ENCODE data around the gene EME2. TPM values are rescaled to one million over a fixed set of nuclear protein-coding genes. Genes with fewer than 3 reads are reported as not detected.
"Not testable (repeated sequence)": the region's sequence is repeated elsewhere in the genome, so short reads cannot be mapped to it uniquely, and the experiment has no call there.

Gene EME2
- total RNA-seq, 1 donor from 2014 or later: 41.5 TPM

DNA sequence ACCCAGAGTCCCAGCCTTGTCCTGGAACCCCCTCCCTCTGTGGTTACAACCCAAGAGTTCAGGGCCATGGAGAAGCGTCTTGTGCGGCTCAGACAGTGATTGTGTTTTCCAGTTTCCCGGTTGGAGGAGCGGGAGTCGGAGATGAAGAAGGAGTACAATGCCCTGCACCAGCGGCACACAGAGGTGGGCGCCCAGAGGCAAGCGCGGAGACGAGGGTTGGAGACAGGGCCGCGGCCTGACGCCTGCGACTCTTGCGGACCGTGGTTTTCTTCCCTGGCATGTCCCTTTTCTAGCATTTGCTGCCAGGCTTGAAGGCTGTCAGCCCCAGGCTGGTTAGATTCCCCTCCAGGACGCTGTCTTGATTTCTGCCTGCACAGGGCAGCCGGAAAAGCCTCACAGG lies 43.6 kb upstream of the EME2 start:
- Mint-ChIP-seq H3K27me3 (ENCODE audit: low read depth) (no peaks in the 10 kb centered on the region), H3K27ac (no peak overlapping the region), H3K4me1 (no peaks in the 10 kb centered on the region), H3K9me3 (no peaks in the 10 kb centered on the region), H3K36me3 (peaks cover 10% of the 10 kb centered on the region), H3K4me3 (no peak overlapping the region)
- no peak for TF ChIP-seq CTCF (IDR thresholded peaks at IDR 0.05; ENCODE audit: unreplicated experiment)
- DNase-seq (ENCODE audit: low spot score in 2 of 2, unreplicated experiment in 2 of 2): no peak

DNA sequence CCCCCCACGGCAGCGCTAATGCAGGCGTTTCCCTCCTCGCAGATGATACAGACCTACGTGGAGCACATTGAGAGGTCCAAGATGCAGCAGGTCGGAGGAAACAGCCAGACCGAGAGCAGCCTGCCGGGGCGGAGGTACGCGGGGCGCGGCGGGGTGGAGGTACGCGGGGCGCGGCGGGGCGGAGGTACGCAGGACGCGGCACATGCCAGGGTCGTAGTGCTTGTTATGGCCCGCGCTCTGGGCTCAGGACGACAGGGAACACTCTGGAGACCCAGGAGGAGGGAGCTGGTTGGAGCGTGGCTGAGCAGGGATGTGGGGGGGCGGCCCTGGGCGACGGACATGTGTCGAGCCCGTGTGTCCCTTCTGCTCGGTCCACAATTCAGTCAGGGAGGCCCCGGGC lies 43.2 kb upstream of the EME2 start:
- TF ChIP-seq CTCF (IDR thresholded peaks at IDR 0.05; ENCODE audit: unreplicated experiment): no peak
- H3K9me3 Mint-ChIP-seq: no peaks in the 10 kb centered on the region
- DNase-seq (ENCODE audit: low spot score in 2 of 2, unreplicated experiment in 2 of 2): no peak
- no peak overlapping the region for H3K27ac Mint-ChIP-seq
- no peaks in the 10 kb centered on the region for H3K4me1 Mint-ChIP-seq
- H3K27me3 Mint-ChIP-seq (ENCODE audit: low read depth): no peaks in the 10 kb centered on the region
- no peak overlapping the region for H3K4me3 Mint-ChIP-seq
- peaks cover 10% of the 10 kb centered on the region for H3K36me3 Mint-ChIP-seq

GRCh38 chr16:1731073-1731472 lies 41.5 kb upstream of the EME2 start:
- no peak for TF ChIP-seq CTCF (IDR thresholded peaks at IDR 0.05; ENCODE audit: unreplicated experiment)
- Mint-ChIP-seq H3K9me3 (no peaks in the 10 kb centered on the region), H3K4me1 (no peaks in the 10 kb centered on the region), H3K4me3 (no peak overlapping the region), H3K27me3 (ENCODE audit: low read depth) (no peaks in the 10 kb centered on the region), H3K27ac (no peak overlapping the region), H3K36me3 (peaks cover 10% of the 10 kb centered on the region)
- DNase-seq (ENCODE audit: low spot score in 2 of 2, unreplicated experiment in 2 of 2): no peak

GRCh38 chr16:1731603-1732002 lies 41.0 kb upstream of the EME2 start:
- H3K27me3 Mint-ChIP-seq (ENCODE audit: low read depth): no peaks in the 10 kb centered on the region

DNA sequence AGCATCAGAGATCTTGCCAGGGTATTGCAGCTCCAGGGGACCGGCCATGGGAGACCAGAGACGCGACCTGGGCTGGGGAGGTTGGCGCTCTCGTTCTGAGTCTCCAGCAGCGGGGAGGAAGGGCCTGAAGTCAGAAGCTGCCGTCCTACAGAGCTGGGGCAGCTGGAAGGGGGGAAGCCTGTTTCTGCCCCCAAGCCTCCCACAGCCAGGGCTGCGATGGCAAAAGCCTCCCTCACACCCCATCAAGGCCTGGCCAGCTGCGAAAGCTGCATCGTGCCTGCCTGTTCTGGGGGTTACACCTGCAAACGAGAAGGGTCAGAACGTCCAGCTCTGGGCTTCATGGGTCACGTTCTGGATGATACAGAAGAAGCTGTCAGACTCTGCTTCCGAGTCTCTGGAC lies 40.5 kb upstream of the EME2 start:
- no peak overlapping the region for H3K4me3 Mint-ChIP-seq
- H3K36me3 Mint-ChIP-seq: peaks cover 7% of the 10 kb centered on the region
- H3K4me1 Mint-ChIP-seq: no peaks in the 10 kb centered on the region
- H3K9me3 Mint-ChIP-seq: no peaks in the 10 kb centered on the region
- DNase-seq (ENCODE audit: low spot score in 2 of 2, unreplicated experiment in 2 of 2): no peak
- H3K27me3 Mint-ChIP-seq (ENCODE audit: low read depth): no peaks in the 10 kb centered on the region
- H3K27ac Mint-ChIP-seq: no peak overlapping the region
- TF ChIP-seq CTCF (IDR thresholded peaks at IDR 0.05; ENCODE audit: unreplicated experiment): no peak

More at GRCh38 chr16:1731603-1732002, 41.0 kb upstream of the EME2 start:
- DNase-seq (ENCODE audit: low spot score in 2 of 2, unreplicated experiment in 2 of 2): no peak
- no peak for TF ChIP-seq CTCF (IDR thresholded peaks at IDR 0.05; ENCODE audit: unreplicated experiment)
- H3K4me1 Mint-ChIP-seq: no peaks in the 10 kb centered on the region
- H3K27ac Mint-ChIP-seq: no peak overlapping the region
- H3K36me3 Mint-ChIP-seq: peaks cover 10% of the 10 kb centered on the region
- no peaks in the 10 kb centered on the region for H3K9me3 Mint-ChIP-seq
- no peak overlapping the region for H3K4me3 Mint-ChIP-seq

DNA sequence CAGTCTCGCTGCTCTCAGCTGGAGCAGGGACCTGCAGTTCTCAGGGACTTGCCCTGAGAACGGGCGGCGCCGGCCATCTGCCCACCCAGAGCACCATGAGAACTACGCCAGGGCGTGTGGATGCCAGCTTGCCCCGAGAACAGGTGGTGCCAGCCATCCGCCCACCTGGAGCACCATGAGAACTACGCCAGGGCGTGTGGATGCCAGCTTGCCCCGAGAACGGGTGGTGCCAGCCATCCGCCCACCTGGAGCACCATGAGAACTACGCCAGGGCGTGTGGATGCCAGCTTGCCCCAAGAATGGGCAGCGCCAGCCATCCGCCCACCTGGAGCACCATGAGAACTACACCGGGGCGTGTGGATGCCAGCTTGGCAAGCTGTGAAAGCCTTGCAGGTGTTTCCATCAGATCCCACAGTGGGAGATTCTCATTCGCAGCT lies 40.0 kb upstream of the EME2 start:
- DNase-seq (ENCODE audit: low spot score in 2 of 2, unreplicated experiment in 2 of 2); H3K4me3 Mint-ChIP-seq; H3K27ac Mint-ChIP-seq; H3K36me3 Mint-ChIP-seq; H3K27me3 Mint-ChIP-seq (ENCODE audit: low read depth); H3K9me3 Mint-ChIP-seq; H3K4me1 Mint-ChIP-seq: not testable (repeated sequence)

All from mesothelial cell of epicardium (in vitro differentiated cells).